Panc1 (cell line): ENCODE results near the gene AGAP1.

Experiments used
- POLR2AphosphoS5 ChIP-seq: IDR thresholded peaks from 2 replicates; pipeline ENCODE4 v1.6.1; 2012; ENCODE audit warnings: mild to moderate bottlenecking, low read depth, low read length, moderate library complexity
- TF ChIP-seq, protein P1 (sequence below): fragments of 450-650 bp; IDR thresholded peaks from 2 replicates; pipeline ENCODE4 v1.5.1; 2017; ENCODE audit warnings: mild to moderate bottlenecking

DNA sequence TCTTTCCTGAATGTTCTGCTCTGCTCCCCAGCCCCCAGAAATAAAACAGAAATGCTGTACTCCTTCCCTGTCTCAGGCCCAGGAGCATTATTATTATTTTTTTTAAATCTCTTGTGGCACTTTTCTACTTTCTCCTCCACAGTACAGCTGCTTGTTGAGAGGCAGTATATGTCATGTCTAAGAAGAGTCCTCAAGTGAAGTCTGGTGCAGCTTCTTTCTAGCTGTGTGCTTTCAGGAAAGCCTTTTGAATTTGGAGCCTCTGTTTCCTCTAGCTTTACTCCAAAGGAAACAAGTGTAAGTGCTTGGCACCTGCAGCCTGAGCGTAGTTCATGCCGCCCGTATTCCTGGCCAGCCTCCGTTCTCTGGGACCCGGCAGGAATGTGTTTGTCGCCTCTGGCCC lies 22.4 kb downstream of the AGAP1 start:
- TF ChIP-seq, protein P1, sequence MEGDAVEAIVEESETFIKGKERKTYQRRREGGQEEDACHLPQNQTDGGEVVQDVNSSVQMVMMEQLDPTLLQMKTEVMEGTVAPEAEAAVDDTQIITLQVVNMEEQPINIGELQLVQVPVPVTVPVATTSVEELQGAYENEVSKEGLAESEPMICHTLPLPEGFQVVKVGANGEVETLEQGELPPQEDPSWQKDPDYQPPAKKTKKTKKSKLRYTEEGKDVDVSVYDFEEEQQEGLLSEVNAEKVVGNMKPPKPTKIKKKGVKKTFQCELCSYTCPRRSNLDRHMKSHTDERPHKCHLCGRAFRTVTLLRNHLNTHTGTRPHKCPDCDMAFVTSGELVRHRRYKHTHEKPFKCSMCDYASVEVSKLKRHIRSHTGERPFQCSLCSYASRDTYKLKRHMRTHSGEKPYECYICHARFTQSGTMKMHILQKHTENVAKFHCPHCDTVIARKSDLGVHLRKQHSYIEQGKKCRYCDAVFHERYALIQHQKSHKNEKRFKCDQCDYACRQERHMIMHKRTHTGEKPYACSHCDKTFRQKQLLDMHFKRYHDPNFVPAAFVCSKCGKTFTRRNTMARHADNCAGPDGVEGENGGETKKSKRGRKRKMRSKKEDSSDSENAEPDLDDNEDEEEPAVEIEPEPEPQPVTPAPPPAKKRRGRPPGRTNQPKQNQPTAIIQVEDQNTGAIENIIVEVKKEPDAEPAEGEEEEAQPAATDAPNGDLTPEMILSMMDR, result no peak
- TF ChIP-seq POLR2AphosphoS5, result no peak
